Measurements from ENCODE around the gene TMEM123.
"Not testable (repeated sequence)": the region's sequence is repeated elsewhere in the genome, so short reads cannot be mapped to it uniquely, and the experiment has no call there.

The TMEM123 gene

GRCh38 chr11:102447193-102447592 is 5.4 kb downstream of the TMEM123 start:
- peaks cover 28% of the 10 kb centered on the region for H3K79me2 ChIP-seq (ENCODE audit: control insufficient read depth, insufficient read depth, low read length)
- no peak overlapping the region for H2AK5ac ChIP-seq (ENCODE audit: low read length)
- no peak overlapping the region for H4K8ac ChIP-seq (ENCODE audit: low read depth, low read length)
- H3K18ac ChIP-seq (ENCODE audit: low read length): no peak overlapping the region
- no peak overlapping the region for H3K4me3 ChIP-seq (ENCODE audit: low read length)
- H3K56ac ChIP-seq (ENCODE audit: low read length): no peak overlapping the region
- no peak for DNase-seq
- H2BK15ac ChIP-seq (replicated peaks; ENCODE audit: low read depth): no peak overlapping the region
- H2BK5ac ChIP-seq (ENCODE audit: low read length): no peak overlapping the region
- no peak overlapping the region for H3K9ac ChIP-seq (ENCODE audit: low read length)
- no peak overlapping the region for H3K23ac ChIP-seq (ENCODE audit: low read length)
- H4K5ac ChIP-seq (ENCODE audit: low read length): no peak overlapping the region
- H3K27me3 ChIP-seq (ENCODE audit: insufficient read depth, low read length, poor library complexity): no peaks in the 10 kb centered on the region
- no peak overlapping the region for H3K27ac ChIP-seq (ENCODE audit: low read depth, low read length)
- peaks cover 4% of the 10 kb centered on the region for H3K79me1 ChIP-seq (ENCODE audit: low read length)
- H2BK120ac ChIP-seq (ENCODE audit: low read depth, low read length): no peak overlapping the region
- H3K4me1 ChIP-seq (ENCODE audit: control insufficient read depth, low read depth, low read length): peaks cover 5% of the 10 kb centered on the region
- no peak overlapping the region for H3K4me2 ChIP-seq (ENCODE audit: low read length)
- no peak overlapping the region for H3K4ac ChIP-seq (ENCODE audit: low read depth, low read length)
- H3K36me3 ChIP-seq (ENCODE audit: control insufficient read depth, insufficient read depth, low read length): no peaks in the 10 kb centered on the region

GRCh38 chr11:102446606-102447005 is 6.0 kb downstream of the TMEM123 start:
- H3K56ac ChIP-seq (ENCODE audit: low read length): no peak overlapping the region
- H2AK5ac ChIP-seq (ENCODE audit: low read length): no peak overlapping the region
- H3K79me1 ChIP-seq (ENCODE audit: low read length): peaks cover 4% of the 10 kb centered on the region
- no CpG with 5 or more reads among the region's 3 CpGs for whole genome bisulfite sequencing (ENCODE audit: extremely low coverage, insufficient coverage, low lambda C conversion rate)
- H3K4me1 ChIP-seq (ENCODE audit: control insufficient read depth, low read depth, low read length): peaks cover 5% of the 10 kb centered on the region
- no peak overlapping the region for H3K23ac ChIP-seq (ENCODE audit: low read length)
- H3K79me2 ChIP-seq (ENCODE audit: control insufficient read depth, insufficient read depth, low read length): peaks cover 25% of the 10 kb centered on the region
- no peak overlapping the region for H2BK15ac ChIP-seq (replicated peaks; ENCODE audit: low read depth)
- DNase-seq: peak; percentile 76
- no peak overlapping the region for H4K5ac ChIP-seq (ENCODE audit: low read length)
- H4K8ac ChIP-seq (ENCODE audit: low read depth, low read length): no peak overlapping the region
- H3K36me3 ChIP-seq (ENCODE audit: control insufficient read depth, insufficient read depth, low read length): no peaks in the 10 kb centered on the region
- H3K27me3 ChIP-seq (ENCODE audit: insufficient read depth, low read length, poor library complexity): no peaks in the 10 kb centered on the region
- H3K4me3 ChIP-seq (ENCODE audit: low read length): no peak overlapping the region
- no peak overlapping the region for H3K27ac ChIP-seq (ENCODE audit: low read depth, low read length)
- no peak overlapping the region for H3K18ac ChIP-seq (ENCODE audit: low read length)
- H2BK120ac ChIP-seq (ENCODE audit: low read depth, low read length): no peak overlapping the region
- H2BK5ac ChIP-seq (ENCODE audit: low read length): no peak overlapping the region
- H3K4ac ChIP-seq (ENCODE audit: low read depth, low read length): no peak overlapping the region
- no peak overlapping the region for H3K9ac ChIP-seq (ENCODE audit: low read length)
- H3K4me2 ChIP-seq (ENCODE audit: low read length): no peak overlapping the region

- not testable (repeated sequence) for H4K5ac ChIP-seq (ENCODE audit: low read length); H3K18ac ChIP-seq (ENCODE audit: low read length); H2BK5ac ChIP-seq (ENCODE audit: low read length); H3K4ac ChIP-seq (ENCODE audit: low read depth, low read length); H3K4me2 ChIP-seq (ENCODE audit: low read length); DNase-seq; H3K79me1 ChIP-seq (ENCODE audit: low read length); H3K27ac ChIP-seq (ENCODE audit: low read depth, low read length); H3K56ac ChIP-seq (ENCODE audit: low read length); H3K4me3 ChIP-seq (ENCODE audit: low read length); H4K8ac ChIP-seq (ENCODE audit: low read depth, low read length); H2BK15ac ChIP-seq (replicated peaks; ENCODE audit: low read depth); H3K27me3 ChIP-seq (ENCODE audit: insufficient read depth, low read length, poor library complexity); H3K36me3 ChIP-seq (ENCODE audit: control insufficient read depth, insufficient read depth, low read length); H2BK120ac ChIP-seq (ENCODE audit: low read depth, low read length); H3K23ac ChIP-seq (ENCODE audit: low read length); H2AK5ac ChIP-seq (ENCODE audit: low read length); H3K4me1 ChIP-seq (ENCODE audit: control insufficient read depth, low read depth, low read length); H3K9ac ChIP-seq (ENCODE audit: low read length)
- no CpG with 5 or more reads among the region's 5 CpGs for WGBS (ENCODE audit: extremely low coverage, insufficient coverage, low lambda C conversion rate)
- peaks cover 14% of the 10 kb centered on the region for H3K79me2 ChIP-seq (ENCODE audit: control insufficient read depth, insufficient read depth, low read length)
Observed at GRCh38 chr11:102444693-102445092, 7.9 kb downstream of the TMEM123 start.

GRCh38 chr11:102444142-102444541 is 8.4 kb downstream of the TMEM123 start:
- not testable (repeated sequence) for H3K56ac ChIP-seq (ENCODE audit: low read length); DNase-seq; H2AK5ac ChIP-seq (ENCODE audit: low read length); H2BK5ac ChIP-seq (ENCODE audit: low read length); H3K9ac ChIP-seq (ENCODE audit: low read length); H4K8ac ChIP-seq (ENCODE audit: low read depth, low read length); H3K23ac ChIP-seq (ENCODE audit: low read length); H3K4me3 ChIP-seq (ENCODE audit: low read length); H2BK120ac ChIP-seq (ENCODE audit: low read depth, low read length); H3K4me1 ChIP-seq (ENCODE audit: control insufficient read depth, low read depth, low read length); H3K27ac ChIP-seq (ENCODE audit: low read depth, low read length); H3K79me1 ChIP-seq (ENCODE audit: low read length); H3K4me2 ChIP-seq (ENCODE audit: low read length); H3K4ac ChIP-seq (ENCODE audit: low read depth, low read length); H3K27me3 ChIP-seq (ENCODE audit: insufficient read depth, low read length, poor library complexity); H2BK15ac ChIP-seq (replicated peaks; ENCODE audit: low read depth); H3K36me3 ChIP-seq (ENCODE audit: control insufficient read depth, insufficient read depth, low read length); H4K5ac ChIP-seq (ENCODE audit: low read length); H3K18ac ChIP-seq (ENCODE audit: low read length)
- no CpG with 5 or more reads among the region's 4 CpGs for WGBS (ENCODE audit: extremely low coverage, insufficient coverage, low lambda C conversion rate)
- H3K79me2 ChIP-seq (ENCODE audit: control insufficient read depth, insufficient read depth, low read length): peaks cover 12% of the 10 kb centered on the region

- H3K79me2 ChIP-seq (ENCODE audit: control insufficient read depth, insufficient read depth, low read length); H3K23ac ChIP-seq (ENCODE audit: low read length); H3K36me3 ChIP-seq (ENCODE audit: control insufficient read depth, insufficient read depth, low read length); H3K27ac ChIP-seq (ENCODE audit: low read depth, low read length); H3K4me3 ChIP-seq (ENCODE audit: low read length); DNase-seq; H2BK5ac ChIP-seq (ENCODE audit: low read length); H3K18ac ChIP-seq (ENCODE audit: low read length); H3K4ac ChIP-seq (ENCODE audit: low read depth, low read length); H3K79me1 ChIP-seq (ENCODE audit: low read length); H2BK15ac ChIP-seq (replicated peaks; ENCODE audit: low read depth); H4K8ac ChIP-seq (ENCODE audit: low read depth, low read length); H3K4me2 ChIP-seq (ENCODE audit: low read length); H2AK5ac ChIP-seq (ENCODE audit: low read length); H3K9ac ChIP-seq (ENCODE audit: low read length); H2BK120ac ChIP-seq (ENCODE audit: low read depth, low read length); H4K5ac ChIP-seq (ENCODE audit: low read length); H3K4me1 ChIP-seq (ENCODE audit: control insufficient read depth, low read depth, low read length); H3K56ac ChIP-seq (ENCODE audit: low read length); H3K27me3 ChIP-seq (ENCODE audit: insufficient read depth, low read length, poor library complexity): not testable (repeated sequence)
- no CpG with 5 or more reads among the region's 4 CpGs for WGBS (ENCODE audit: extremely low coverage, insufficient coverage, low lambda C conversion rate)
Observed at GRCh38 chr11:102439063-102439363, 13.6 kb downstream of the TMEM123 start.

GRCh38 chr11:102438311-102439062 is 14.1 kb downstream of the TMEM123 start:
- H3K4me1 ChIP-seq (ENCODE audit: control insufficient read depth, low read depth, low read length): no peaks in the 10 kb centered on the region
- no peaks in the 10 kb centered on the region for H3K36me3 ChIP-seq (ENCODE audit: control insufficient read depth, insufficient read depth, low read length)
- no peak overlapping the region for H2BK15ac ChIP-seq (replicated peaks; ENCODE audit: low read depth)
- no peak overlapping the region for H3K4me3 ChIP-seq (ENCODE audit: low read length)
- no peak for DNase-seq
- H3K9ac ChIP-seq (ENCODE audit: low read length): no peak overlapping the region
- no peaks in the 10 kb centered on the region for H3K27me3 ChIP-seq (ENCODE audit: insufficient read depth, low read length, poor library complexity)
- no peak overlapping the region for H3K4me2 ChIP-seq (ENCODE audit: low read length)
- H3K79me2 ChIP-seq (ENCODE audit: control insufficient read depth, insufficient read depth, low read length): peaks cover 4% of the 10 kb centered on the region
- H3K23ac ChIP-seq (ENCODE audit: low read length): no peak overlapping the region
- H3K56ac ChIP-seq (ENCODE audit: low read length): no peak overlapping the region
- no peak overlapping the region for H3K27ac ChIP-seq (ENCODE audit: low read depth, low read length)
- no peak overlapping the region for H2AK5ac ChIP-seq (ENCODE audit: low read length)
- H3K4ac ChIP-seq (ENCODE audit: low read depth, low read length): no peak overlapping the region
- H4K8ac ChIP-seq (ENCODE audit: low read depth, low read length): no peak overlapping the region
- H2BK5ac ChIP-seq (ENCODE audit: low read length): no peak overlapping the region
- H3K18ac ChIP-seq (ENCODE audit: low read length): no peak overlapping the region
- peaks cover 8% of the 10 kb centered on the region for H3K79me1 ChIP-seq (ENCODE audit: low read length)
- no CpG with 5 or more reads among the region's 18 CpGs for WGBS (ENCODE audit: extremely low coverage, insufficient coverage, low lambda C conversion rate)
- no peak overlapping the region for H4K5ac ChIP-seq (ENCODE audit: low read length)
- H2BK120ac ChIP-seq (ENCODE audit: low read depth, low read length): no peak overlapping the region

Measured in mesendoderm (in vitro differentiated cells).